SK-N-SH (cell line): ENCODE results near the gene PLIN3. TPM values are rescaled to one million over a fixed set of nuclear protein-coding genes. Genes with fewer than 3 reads are reported as not detected.

Experiments used
- CTCF ChIA-PET: fragments of 300-600, 350-600 bp; formaldehyde crosslinking; extraction: SDS; loops from one replicate; lab custom pipeline; 2021; lab: Yijun Ruan, JAX
- POLR2A ChIA-PET: fragments of 350-600 bp; sonication (Branson Sonifier 250); formaldehyde crosslinking; extraction: SDS; loops from one replicate; lab custom pipeline; 2020; ENCODE audit warnings: antibody characterized with exemption, inconsistent platforms; lab: Yijun Ruan, JAX
- DNase-seq: peaks from one replicate; pipeline ENCODE4 v3.0.0; 2012
- H2AFZ ChIP-seq: fragments of 200-600 bp; sonication (generic); 2 replicates; pipeline ENCODE4 v1.8.1; 2016; ENCODE audit warnings: antibody characterized with exemption, mild to moderate bottlenecking, low read depth
- H3F3A ChIP-seq: fragments of 200-600 bp; sonication (generic); replicated peaks from 2 replicates; pipeline ENCODE3; 2016; ENCODE audit warnings: antibody characterized with exemption, mild to moderate bottlenecking; ENCODE audit not compliant: insufficient read depth
- H3K27ac ChIP-seq, 2 experiments: fragments of 200-500 bp in 1 of 2; fragments of 200-600 bp in 1 of 2; sonication (Bioruptor generic) in 1 of 2; sonication (generic), shearing (Covaris generic) in 1 of 2; 2 replicates each; pipeline versions ENCODE4 v1.5.1 to v1.6.1; 2014 to 2016; ENCODE audit warnings: low read depth in 2 of 2, inconsistent platforms in 1 of 2, low read length in 1 of 2, mild to moderate bottlenecking in 1 of 2, mixed read lengths in 1 of 2
- H3K27me3 ChIP-seq: fragments of 200-600 bp; sonication (generic), shearing (Covaris generic); 2 replicates; pipeline ENCODE4 v1.6.1; 2016; ENCODE audit warnings: mixed run types; ENCODE audit not compliant: insufficient read depth
- H3K36me3 ChIP-seq, 2 experiments: fragments of 200-500 bp in 1 of 2; fragments of 200-600 bp in 1 of 2; sonication (Bioruptor generic) in 1 of 2; sonication (generic) in 1 of 2; replicated peaks in 1 of 2; 2 replicates each; pipeline versions ENCODE3 to v1.5.1; 2014 to 2016; ENCODE audit warnings: low read length in 1 of 2, mild to moderate bottlenecking in 1 of 2; ENCODE audit not compliant: insufficient read depth in 2 of 2, control insufficient read depth in 1 of 2
- H3K4me1 ChIP-seq, 2 experiments: fragments of 200-500 bp in 1 of 2; fragments of 200-600 bp in 1 of 2; sonication (Bioruptor generic) in 1 of 2; sonication (generic), shearing (Covaris generic) in 1 of 2; 2 replicates each; pipeline versions ENCODE4 v1.5.1 to v1.6.1; 2014 to 2016; ENCODE audit warnings: low read depth in 1 of 2, low read length in 1 of 2, mixed run types in 1 of 2; ENCODE audit not compliant: insufficient read depth in 2 of 2, control insufficient read depth in 1 of 2
- H3K4me2 ChIP-seq: fragments of 200-600 bp; sonication (generic), shearing (Covaris generic); 2 replicates; pipeline ENCODE4 v1.6.1; 2017; ENCODE audit warnings: mixed run types
- H3K4me3 ChIP-seq, 2 experiments: fragments of 200-500 bp in 1 of 2; fragments of 200-600 bp in 1 of 2; sonication (Bioruptor generic) in 1 of 2; sonication (generic), shearing (Covaris generic) in 1 of 2; 2 replicates each; pipeline versions ENCODE4 v1.5.1 to v1.8.1; 2014 to 2016; ENCODE audit warnings: low read depth in 2 of 2, inconsistent platforms in 1 of 2, low read length in 1 of 2, mild to moderate bottlenecking in 1 of 2, mixed read lengths in 1 of 2, moderate library complexity in 1 of 2
- H3K79me2 ChIP-seq: fragments of 200-600 bp; sonication (generic); 2 replicates; pipeline ENCODE4 v1.8.1; 2017; ENCODE audit warnings: mild to moderate bottlenecking; ENCODE audit not compliant: insufficient read depth
- H3K9ac ChIP-seq: fragments of 200-600 bp; sonication (generic); 2 replicates; pipeline ENCODE4 v1.6.1; 2017; ENCODE audit warnings: mixed run types
- H3K9me2 ChIP-seq: fragments of 200-600 bp; sonication (generic); 2 replicates; pipeline ENCODE4 v1.6.1; 2017; ENCODE audit warnings: mixed run types
- H3K9me3 ChIP-seq: fragments of 200-600 bp; sonication (generic); 2 replicates; pipeline ENCODE4 v1.6.1; 2017; ENCODE audit warnings: mixed run types, mild to moderate bottlenecking, moderate library complexity
- H4K20me1 ChIP-seq: fragments of 200-600 bp; sonication (generic); 2 replicates; pipeline ENCODE4 v1.6.1; 2017; ENCODE audit warnings: mild to moderate bottlenecking, mixed run types; ENCODE audit not compliant: insufficient read depth
- ELF1 ChIP-seq: IDR thresholded peaks from 2 replicates; pipeline ENCODE4 v1.4.0; 2012
- EP300 ChIP-seq, 2 experiments: IDR thresholded peaks; 2 replicates each; pipeline versions ENCODE4 v1.4.0 to v1.6.1; 2012; ENCODE audit warnings: borderline replicate concordance in 1 of 2, low read depth in 1 of 2, low read length in 1 of 2
- FOXJ3 ChIP-seq: sonication (generic); formaldehyde crosslinking; IDR thresholded peaks from 2 replicates; pipeline ENCODE4 v1.5.1; 2020; ENCODE audit warnings: mild to moderate bottlenecking, missing genetic modification reagents
- FOXM1 ChIP-seq: IDR thresholded peaks from 2 replicates; pipeline ENCODE4 v1.4.0; 2012; ENCODE audit warnings: low read depth, mild to moderate bottlenecking
- GABPA ChIP-seq: IDR thresholded peaks from 2 replicates; pipeline ENCODE4 v1.4.0; 2012; ENCODE audit warnings: low read depth, mild to moderate bottlenecking
- JUND ChIP-seq: IDR thresholded peaks from 2 replicates; pipeline ENCODE4 v1.4.0; 2012
- MXI1 ChIP-seq: IDR thresholded peaks from 2 replicates; pipeline ENCODE4 v1.6.1; 2012; ENCODE audit warnings: mild to moderate bottlenecking, low read depth, low read length, improper control_type of control experiment
- SIN3A ChIP-seq: IDR thresholded peaks from 2 replicates; pipeline ENCODE4 v1.6.1; 2012; ENCODE audit warnings: low read depth, mild to moderate bottlenecking, low read length, moderate library complexity, borderline replicate concordance
- TAF1 ChIP-seq: IDR thresholded peaks from 2 replicates; pipeline ENCODE4 v1.6.1; 2012; ENCODE audit warnings: low read depth, mild to moderate bottlenecking, low read length, moderate library complexity, borderline replicate concordance
- TCF12 ChIP-seq: IDR thresholded peaks from 2 replicates; pipeline ENCODE4 v1.4.0; 2012
- WGBS: methylation state at CpG from one replicate; pipeline ENCODE4 v1.1.6; 2017; ENCODE audit warnings: low lambda C conversion rate; 5-methylcytosine and 5-hydroxymethylcytosine counted together
- polyA plus RNA-seq, 3 experiments: library from polyadenylated mRNA; depleted of rRNA; stranded (reverse); fragments of >200 nt; gene quantifications; 2 replicates each; pipeline ENCODE4 v1.2.3, GENCODE V29; 2012
- TF ChIP-seq, protein P1 (sequence below): IDR thresholded peaks from 2 replicates; pipeline ENCODE4 v1.4.0; 2012; ENCODE audit warnings: low read depth, borderline replicate concordance
- TF ChIP-seq, protein P2 (sequence below): IDR thresholded peaks from 2 replicates; pipeline ENCODE4 v1.6.1; 2012; ENCODE audit warnings: mild to moderate bottlenecking, low read depth, low read length, moderate library complexity
- TF ChIP-seq, protein P3 (sequence below): fragments of 150-350 bp; IDR thresholded peaks from 2 replicates; pipeline ENCODE4 v1.6.1; 2016; ENCODE audit warnings: mild to moderate bottlenecking, low read depth, low read length

Gene PLIN3
- polyA plus RNA-seq, 1 of the 3 experiments (the other 2 are of a cell fraction) = 129 TPM

DNA sequence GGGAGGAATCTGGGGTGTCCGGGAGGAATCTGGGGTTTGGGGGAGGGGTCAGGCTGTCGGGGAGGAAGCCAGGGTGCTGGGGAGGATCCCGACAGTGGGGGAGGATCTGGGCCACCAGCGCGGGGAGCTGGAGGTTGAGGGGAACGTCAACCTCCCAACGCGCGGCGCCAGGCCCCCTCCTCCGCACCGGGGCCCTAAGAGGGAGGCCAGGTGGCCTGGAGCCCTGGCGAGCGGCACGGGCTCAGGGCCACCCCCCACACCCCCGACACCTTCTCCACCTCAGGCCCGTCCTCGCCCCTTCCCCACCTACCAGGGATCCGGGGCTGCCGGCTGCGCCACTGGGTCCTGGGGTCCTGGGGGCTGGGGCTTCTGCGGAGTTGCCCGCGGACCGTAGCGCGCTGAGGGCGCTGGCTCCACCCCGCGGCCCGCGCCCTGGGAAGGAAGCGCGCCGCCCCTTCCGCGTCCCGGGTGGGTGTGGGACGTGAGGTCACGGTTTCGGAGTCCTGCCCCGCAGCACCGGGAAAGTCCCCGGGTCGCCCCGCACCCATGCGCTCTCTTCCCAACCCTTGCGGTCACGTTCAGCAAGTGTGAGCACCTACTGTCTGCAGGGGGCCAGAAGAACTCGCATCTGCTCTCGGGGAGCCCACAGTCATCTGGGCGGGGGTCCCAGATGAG lies 36.0 kb downstream of the PLIN3 start, which contains the start of gene TICAM1:
Gene TICAM1, minus strand, starts transcription at position 409 of the 675 bp plus-strand sequence. CDS start 13,335 bp downstream, outside the sequence.
- Histone ChIP-seq H3K4me3 (peak within 1 kb of the TSS; percentile 67 to 91), H3K27ac (peak within 1 kb of the TSS; percentile 43 to 45; a peak in 3 of 4 replicates), H3K79me2 (peaks cover 50% of the 10 kb centered on the region), H3K27me3 (no peaks in the 10 kb centered on the region), H3F3A (peaks cover 8% of the 10 kb centered on the region), H3K9me2 (no peaks in the 10 kb centered on the region), H3K9me3 (no peaks in the 10 kb centered on the region), H2AFZ (peak within 1 kb of the TSS; percentile 95), H3K9ac (peak within 1 kb of the TSS; percentile 95), H4K20me1 (no peaks in the 10 kb centered on the region), H3K36me3 (no peaks in the 10 kb centered on the region), H3K4me2 (peak within 1 kb of the TSS; percentile 99), H3K4me1 (peaks cover 5% of the 10 kb centered on the region in 2 experiments; a peak in 1 of 4 replicates)
- CTCF ChIA-PET = interaction anchor here (1.0 to 2.3 kb wide), 7 partner anchors 11 to 207 kb away, joined by 3 to 16 read pairs (median 4); no protein-coding TSS in a partner anchor
- POLR2A ChIA-PET = interaction anchor here (0.6 kb wide), 1 partner anchor 19 kb away, joined by 3 read pairs; no protein-coding TSS in a partner anchor
- peak; percentile 88 for DNase-seq
- 2% methylated on average over 9 of the region's 52 CpGs for WGBS
- TF ChIP-seq SIN3A = peak; percentile 66; the same call in 1 of the 2 replicates
- TF ChIP-seq JUND = no peak
- TF ChIP-seq, protein P1, sequence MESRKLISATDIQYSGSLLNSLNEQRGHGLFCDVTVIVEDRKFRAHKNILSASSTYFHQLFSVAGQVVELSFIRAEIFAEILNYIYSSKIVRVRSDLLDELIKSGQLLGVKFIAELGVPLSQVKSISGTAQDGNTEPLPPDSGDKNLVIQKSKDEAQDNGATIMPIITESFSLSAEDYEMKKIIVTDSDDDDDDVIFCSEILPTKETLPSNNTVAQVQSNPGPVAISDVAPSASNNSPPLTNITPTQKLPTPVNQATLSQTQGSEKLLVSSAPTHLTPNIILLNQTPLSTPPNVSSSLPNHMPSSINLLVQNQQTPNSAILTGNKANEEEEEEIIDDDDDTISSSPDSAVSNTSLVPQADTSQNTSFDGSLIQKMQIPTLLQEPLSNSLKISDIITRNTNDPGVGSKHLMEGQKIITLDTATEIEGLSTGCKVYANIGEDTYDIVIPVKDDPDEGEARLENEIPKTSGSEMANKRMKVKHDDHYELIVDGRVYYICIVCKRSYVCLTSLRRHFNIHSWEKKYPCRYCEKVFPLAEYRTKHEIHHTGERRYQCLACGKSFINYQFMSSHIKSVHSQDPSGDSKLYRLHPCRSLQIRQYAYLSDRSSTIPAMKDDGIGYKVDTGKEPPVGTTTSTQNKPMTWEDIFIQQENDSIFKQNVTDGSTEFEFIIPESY = no peak
- TF ChIP-seq GABPA = peak; percentile 44; the same call in 1 of the 2 replicates
- TF ChIP-seq MXI1 = peak; percentile 38; the same call in 1 of the 2 replicates
- TF ChIP-seq, protein P2, sequence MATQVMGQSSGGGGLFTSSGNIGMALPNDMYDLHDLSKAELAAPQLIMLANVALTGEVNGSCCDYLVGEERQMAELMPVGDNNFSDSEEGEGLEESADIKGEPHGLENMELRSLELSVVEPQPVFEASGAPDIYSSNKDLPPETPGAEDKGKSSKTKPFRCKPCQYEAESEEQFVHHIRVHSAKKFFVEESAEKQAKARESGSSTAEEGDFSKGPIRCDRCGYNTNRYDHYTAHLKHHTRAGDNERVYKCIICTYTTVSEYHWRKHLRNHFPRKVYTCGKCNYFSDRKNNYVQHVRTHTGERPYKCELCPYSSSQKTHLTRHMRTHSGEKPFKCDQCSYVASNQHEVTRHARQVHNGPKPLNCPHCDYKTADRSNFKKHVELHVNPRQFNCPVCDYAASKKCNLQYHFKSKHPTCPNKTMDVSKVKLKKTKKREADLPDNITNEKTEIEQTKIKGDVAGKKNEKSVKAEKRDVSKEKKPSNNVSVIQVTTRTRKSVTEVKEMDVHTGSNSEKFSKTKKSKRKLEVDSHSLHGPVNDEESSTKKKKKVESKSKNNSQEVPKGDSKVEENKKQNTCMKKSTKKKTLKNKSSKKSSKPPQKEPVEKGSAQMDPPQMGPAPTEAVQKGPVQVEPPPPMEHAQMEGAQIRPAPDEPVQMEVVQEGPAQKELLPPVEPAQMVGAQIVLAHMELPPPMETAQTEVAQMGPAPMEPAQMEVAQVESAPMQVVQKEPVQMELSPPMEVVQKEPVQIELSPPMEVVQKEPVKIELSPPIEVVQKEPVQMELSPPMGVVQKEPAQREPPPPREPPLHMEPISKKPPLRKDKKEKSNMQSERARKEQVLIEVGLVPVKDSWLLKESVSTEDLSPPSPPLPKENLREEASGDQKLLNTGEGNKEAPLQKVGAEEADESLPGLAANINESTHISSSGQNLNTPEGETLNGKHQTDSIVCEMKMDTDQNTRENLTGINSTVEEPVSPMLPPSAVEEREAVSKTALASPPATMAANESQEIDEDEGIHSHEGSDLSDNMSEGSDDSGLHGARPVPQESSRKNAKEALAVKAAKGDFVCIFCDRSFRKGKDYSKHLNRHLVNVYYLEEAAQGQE = no peak
- no peak for TF ChIP-seq FOXM1
- 0 out of 2 replicates have a peak, but pooled peaks have one; percentile 12 for TF ChIP-seq TAF1
- TF ChIP-seq EP300 (IDR thresholded peaks at IDR 0.05; ENCODE audit: borderline replicate concordance in 1 of 2, low read depth in 1 of 2, low read length in 1 of 2) = no peak
- no peak; the same call in 1 of the 2 replicates for TF ChIP-seq TCF12
- TF ChIP-seq ELF1 = 0 out of 2 replicates have a peak, but pooled peaks have one; percentile 54
- TF ChIP-seq, protein P3, sequence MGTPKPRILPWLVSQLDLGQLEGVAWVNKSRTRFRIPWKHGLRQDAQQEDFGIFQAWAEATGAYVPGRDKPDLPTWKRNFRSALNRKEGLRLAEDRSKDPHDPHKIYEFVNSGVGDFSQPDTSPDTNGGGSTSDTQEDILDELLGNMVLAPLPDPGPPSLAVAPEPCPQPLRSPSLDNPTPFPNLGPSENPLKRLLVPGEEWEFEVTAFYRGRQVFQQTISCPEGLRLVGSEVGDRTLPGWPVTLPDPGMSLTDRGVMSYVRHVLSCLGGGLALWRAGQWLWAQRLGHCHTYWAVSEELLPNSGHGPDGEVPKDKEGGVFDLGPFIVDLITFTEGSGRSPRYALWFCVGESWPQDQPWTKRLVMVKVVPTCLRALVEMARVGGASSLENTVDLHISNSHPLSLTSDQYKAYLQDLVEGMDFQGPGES = no peak
- TF ChIP-seq FOXJ3 = no peak
- TF ChIP-seq, all 33 proteins: peak for 5
